Measurements from ENCODE around the gene RGMA. TPM values are rescaled to one million over a fixed set of nuclear protein-coding genes. Genes with fewer than 3 reads are reported as not detected.
A peak's percentile ranks its signal among the peaks of the same experiment; 100 is the strongest.

Gene RGMA
- total RNA-seq, 2 donors from 2014 or later = 22.1 to 55.7 TPM

DNA sequence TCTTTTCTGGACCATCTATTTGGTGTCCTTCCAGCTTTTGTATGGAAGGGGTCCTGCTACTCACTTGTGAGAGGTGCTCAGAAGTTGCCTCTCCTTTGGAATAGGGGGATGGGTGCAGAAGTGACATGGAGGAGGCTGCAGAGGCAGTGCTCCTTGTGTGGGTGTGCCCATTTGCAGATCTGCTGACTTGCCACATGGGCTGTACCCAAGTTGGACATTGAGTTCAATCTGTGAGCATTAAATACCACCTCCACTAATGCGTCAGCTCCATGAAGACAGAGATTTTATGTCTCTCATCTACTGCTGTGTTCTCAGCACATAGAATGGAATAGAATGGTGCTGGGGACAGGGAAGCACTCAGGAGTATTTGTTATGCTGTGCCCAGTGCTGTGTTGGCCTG is 76.2 kb downstream of the RGMA start:
- DNase-seq (ENCODE audit: low spot score) (no peak), ATAC-seq (ENCODE audit: insufficient number of reproducible peaks, low FRiP score, low read depth) (no peak)
- TF ChIP-seq, protein P1, sequence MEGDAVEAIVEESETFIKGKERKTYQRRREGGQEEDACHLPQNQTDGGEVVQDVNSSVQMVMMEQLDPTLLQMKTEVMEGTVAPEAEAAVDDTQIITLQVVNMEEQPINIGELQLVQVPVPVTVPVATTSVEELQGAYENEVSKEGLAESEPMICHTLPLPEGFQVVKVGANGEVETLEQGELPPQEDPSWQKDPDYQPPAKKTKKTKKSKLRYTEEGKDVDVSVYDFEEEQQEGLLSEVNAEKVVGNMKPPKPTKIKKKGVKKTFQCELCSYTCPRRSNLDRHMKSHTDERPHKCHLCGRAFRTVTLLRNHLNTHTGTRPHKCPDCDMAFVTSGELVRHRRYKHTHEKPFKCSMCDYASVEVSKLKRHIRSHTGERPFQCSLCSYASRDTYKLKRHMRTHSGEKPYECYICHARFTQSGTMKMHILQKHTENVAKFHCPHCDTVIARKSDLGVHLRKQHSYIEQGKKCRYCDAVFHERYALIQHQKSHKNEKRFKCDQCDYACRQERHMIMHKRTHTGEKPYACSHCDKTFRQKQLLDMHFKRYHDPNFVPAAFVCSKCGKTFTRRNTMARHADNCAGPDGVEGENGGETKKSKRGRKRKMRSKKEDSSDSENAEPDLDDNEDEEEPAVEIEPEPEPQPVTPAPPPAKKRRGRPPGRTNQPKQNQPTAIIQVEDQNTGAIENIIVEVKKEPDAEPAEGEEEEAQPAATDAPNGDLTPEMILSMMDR (IDR thresholded peaks at IDR 0.05) = no peak

DNA sequence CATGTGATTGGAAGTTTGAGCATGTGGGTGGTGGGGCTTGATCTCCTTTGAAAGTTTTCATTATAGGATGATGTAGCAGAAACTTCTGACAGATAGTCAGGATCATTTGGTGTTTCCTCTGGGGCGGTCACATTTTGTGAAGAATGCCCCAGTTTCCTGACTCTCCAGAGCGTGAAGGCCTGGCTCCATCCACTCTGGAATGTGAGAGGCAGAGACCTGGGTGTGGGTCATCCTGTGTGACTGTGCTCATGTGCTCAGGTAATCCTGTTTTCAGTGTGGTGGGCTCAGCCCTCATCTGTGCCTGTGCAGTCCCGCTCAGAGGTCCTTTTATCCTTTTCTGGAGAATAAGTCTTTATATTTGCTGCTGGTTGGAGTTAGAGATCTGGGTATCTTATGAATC is 81.0 kb downstream of the RGMA start:
- Histone ChIP-seq H3K4me1 (ENCODE audit: control insufficient read depth in 1 of 2, low read depth in 2 of 2) (no peaks in the 10 kb centered on the region), H3K27me3 (replicated peaks; ENCODE audit: insufficient read depth) (no peaks in the 10 kb centered on the region), H3K27ac (no peak overlapping the region), H3K4me3 (no peak overlapping the region), H3K9me3 (no peaks in the 10 kb centered on the region), H3K36me3 (peaks cover 73% of the 10 kb centered on the region)
- TF ChIP-seq, protein P1 (IDR thresholded peaks at IDR 0.05) = no peak
- no peak for DNase-seq (ENCODE audit: low spot score)
- no peak for ATAC-seq (ENCODE audit: insufficient number of reproducible peaks, low FRiP score, low read depth)

More for the DNA sequence above, 76.2 kb downstream of the RGMA start:
- Histone ChIP-seq H3K9me3 (no peaks in the 10 kb centered on the region), H3K36me3 (peaks cover 77% of the 10 kb centered on the region), H3K27me3 (replicated peaks; ENCODE audit: insufficient read depth) (no peaks in the 10 kb centered on the region), H3K4me3 (no peak overlapping the region), H3K27ac (no peak overlapping the region), H3K4me1 (ENCODE audit: control insufficient read depth in 1 of 2, low read depth in 2 of 2) (peaks cover 0 to 4% of the 10 kb centered on the region in 2 donors)

DNA sequence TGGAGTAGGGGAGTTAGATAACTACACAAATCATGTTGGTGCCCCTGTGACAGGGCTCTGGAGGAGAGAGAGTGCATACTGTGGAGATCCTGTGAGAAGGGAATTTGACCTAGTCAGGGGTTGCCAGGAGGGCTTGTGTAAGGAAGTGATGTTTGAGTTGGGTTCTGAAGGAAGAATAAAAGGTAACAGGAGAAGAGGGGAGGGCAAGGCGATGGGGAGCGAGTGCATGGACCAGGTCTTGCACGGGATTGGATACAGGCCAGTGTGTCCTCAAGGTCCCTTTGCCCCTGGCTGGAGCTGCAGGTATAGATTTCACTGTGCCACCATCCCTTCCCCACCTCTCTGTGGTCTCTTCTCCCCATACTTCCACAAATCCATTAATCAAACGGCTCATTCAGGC is 83.9 kb downstream of the RGMA start:
- ATAC-seq (ENCODE audit: insufficient number of reproducible peaks, low FRiP score, low read depth) (no peak), DNase-seq (ENCODE audit: low spot score) (no peak)
- no peak overlapping the region for H3K4me3 ChIP-seq
- H3K4me1 ChIP-seq (ENCODE audit: control insufficient read depth in 1 of 2, low read depth in 2 of 2) = no peaks in the 10 kb centered on the region
- no peaks in the 10 kb centered on the region for H3K27me3 ChIP-seq (replicated peaks; ENCODE audit: insufficient read depth)
- peaks cover 68% of the 10 kb centered on the region for H3K36me3 ChIP-seq
- no peaks in the 10 kb centered on the region for H3K9me3 ChIP-seq
- TF ChIP-seq, protein P1 (IDR thresholded peaks at IDR 0.05) = no peak
- H3K27ac ChIP-seq = peak overlapping the region in 1 of 2 donors; percentile 6

DNA sequence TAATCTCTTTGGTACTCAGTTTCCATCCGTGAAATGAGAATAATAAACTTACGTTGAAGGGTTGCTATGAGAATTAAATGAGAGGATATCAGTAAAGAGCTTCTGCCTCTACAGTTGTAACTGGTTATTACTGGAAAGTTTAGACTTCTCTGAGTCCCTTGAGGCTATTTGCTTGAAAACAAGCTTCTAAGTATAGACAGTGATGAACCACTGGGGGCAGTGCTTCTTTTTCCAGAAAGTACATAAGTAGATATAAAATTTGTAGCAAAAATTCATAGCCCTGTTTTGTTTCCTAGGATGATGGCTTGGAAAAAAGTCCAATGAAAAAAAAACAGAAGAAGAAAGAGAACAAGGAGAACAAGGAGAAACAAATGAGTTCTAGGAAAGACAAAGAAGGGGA is 87.1 kb downstream of the RGMA start:
- ATAC-seq (ENCODE audit: insufficient number of reproducible peaks, low FRiP score, low read depth) (no peak), DNase-seq (ENCODE audit: low spot score) (no peak)
- Histone ChIP-seq H3K27me3 (replicated peaks; ENCODE audit: insufficient read depth) (no peaks in the 10 kb centered on the region), H3K27ac (no peak overlapping the region), H3K4me1 (ENCODE audit: control insufficient read depth in 1 of 2, low read depth in 2 of 2) (no peaks in the 10 kb centered on the region), H3K9me3 (no peaks in the 10 kb centered on the region), H3K4me3 (no peak overlapping the region), H3K36me3 (peaks cover 70% of the 10 kb centered on the region)
- TF ChIP-seq, protein P1 (IDR thresholded peaks at IDR 0.05) = no peak

DNA sequence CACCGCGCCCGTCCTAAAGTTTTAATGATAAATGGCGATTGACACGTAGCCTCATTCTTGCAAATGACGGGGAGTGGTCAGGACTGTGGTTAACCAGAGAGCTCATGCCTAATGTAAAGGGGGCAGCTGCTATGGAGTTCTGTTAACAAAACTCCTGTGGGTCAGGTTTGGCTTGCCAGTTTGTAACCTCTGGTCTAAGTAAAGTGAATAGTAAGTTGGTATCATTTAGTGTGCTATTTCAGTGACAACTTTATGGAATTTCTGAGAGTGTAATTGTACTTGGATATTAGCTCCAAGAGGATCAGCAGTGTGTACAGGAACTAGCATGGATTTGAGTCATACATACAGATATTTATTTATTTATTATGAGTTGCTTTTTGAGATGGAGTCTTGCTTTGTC is 87.9 kb downstream of the RGMA start:
- no peaks in the 10 kb centered on the region for H3K27me3 ChIP-seq (replicated peaks; ENCODE audit: insufficient read depth)
- TF ChIP-seq, protein P1 (IDR thresholded peaks at IDR 0.05) = no peak
- ATAC-seq (ENCODE audit: insufficient number of reproducible peaks, low FRiP score, low read depth) (no peak), DNase-seq (ENCODE audit: low spot score) (no peak)
- no peaks in the 10 kb centered on the region for H3K9me3 ChIP-seq
- no peak overlapping the region for H3K4me3 ChIP-seq
- peaks cover 67% of the 10 kb centered on the region for H3K36me3 ChIP-seq
- H3K4me1 ChIP-seq (ENCODE audit: control insufficient read depth in 1 of 2, low read depth in 2 of 2) = no peaks in the 10 kb centered on the region
- H3K27ac ChIP-seq = no peak overlapping the region

Measured in thoracic aorta (tissue), 2 donors.